Bronchial epithelial cell (primary cell): ENCODE data around the gene ARV1. TPM values are rescaled to one million over a fixed set of nuclear protein-coding genes. Genes with fewer than 3 reads are reported as not detected.

Source experiments
- DNase-seq: peaks from one replicate; pipeline ENCODE4 v3.0.0-alpha.2; 2010; ENCODE audit warnings: low read depth
- FAIRE-seq: peaks from 2 replicates; lab custom pipeline; 2011; peaks lifted over from hg19 to GRCh38; lab: Jason Lieb, UNC
- H3K27me3 ChIP-seq: 2 replicates; pipeline ENCODE4 v1.5.1; 2011; ENCODE audit warnings: low read length; ENCODE audit not compliant: control insufficient read depth, insufficient read depth
- H3K36me3 ChIP-seq: 2 replicates; pipeline ENCODE4 v1.5.1; 2011; ENCODE audit warnings: low read length; ENCODE audit not compliant: control insufficient read depth, insufficient read depth
- H3K4me3 ChIP-seq: 2 replicates; pipeline ENCODE4 v1.5.1; 2011; ENCODE audit warnings: mild to moderate bottlenecking, low read depth, low read length, control low read depth
- CTCF ChIP-seq: IDR thresholded peaks from 2 replicates; pipeline ENCODE4 v1.5.1; 2011; ENCODE audit warnings: mild to moderate bottlenecking, moderate library complexity, low read length, control low read depth, inconsistent platforms; ENCODE audit not compliant: insufficient read depth, severe bottlenecking
- total RNA-seq: library from RNA; depleted of rRNA; stranded (reverse); fragments of >200 nt; gene quantifications from 2 replicates; pipeline ENCODE4 v1.2.1, GENCODE V29; 2014

ARV1 gene
- total RNA-seq, 1 donor from 2014 or later: 4.7 TPM

GRCh38 chr1:230966358-230966873 is 12.5 kb upstream of the ARV1 start:
- FAIRE-seq: no peak
- TF ChIP-seq CTCF: no peak

GRCh38 chr1:230970432-230970831 is 8.5 kb upstream of the ARV1 start:
- DNase-seq (no peak), FAIRE-seq (no peak)
- TF ChIP-seq CTCF: no peak
- Histone ChIP-seq H3K36me3 (no peaks in the 10 kb centered on the region), H3K27me3 (no peaks in the 10 kb centered on the region), H3K4me3 (no peak overlapping the region)

More at GRCh38 chr1:230966358-230966873, 12.5 kb upstream of the ARV1 start:
- Histone ChIP-seq H3K36me3 (no peaks in the 10 kb centered on the region), H3K4me3 (no peak overlapping the region), H3K27me3 (no peaks in the 10 kb centered on the region)
- DNase-seq: no peak

GRCh38 chr1:230971771-230972170 is 7.1 kb upstream of the ARV1 start:
- TF ChIP-seq CTCF: no peak
- H3K4me3 ChIP-seq: no peak overlapping the region
- no peaks in the 10 kb centered on the region for H3K27me3 ChIP-seq
- no peak for FAIRE-seq
- no peak for DNase-seq
- H3K36me3 ChIP-seq: no peaks in the 10 kb centered on the region

- no peak for TF ChIP-seq CTCF
- H3K27me3 ChIP-seq: no peaks in the 10 kb centered on the region
- no peak overlapping the region for H3K4me3 ChIP-seq
- no peak for DNase-seq
- FAIRE-seq: no peak
- H3K36me3 ChIP-seq: no peaks in the 10 kb centered on the region
These were observed 6.0 kb upstream of the ARV1 start for GRCh38 chr1:230972855-230973271.

GRCh38 chr1:230975636-230976035 is 3.3 kb upstream of the ARV1 start:
- Histone ChIP-seq H3K27me3 (no peaks in the 10 kb centered on the region), H3K4me3 (no peak overlapping the region), H3K36me3 (no peaks in the 10 kb centered on the region)
- TF ChIP-seq CTCF: no peak
- FAIRE-seq: no peak
- no peak for DNase-seq

- DNase-seq (no peak), FAIRE-seq (no peak)
- no peaks in the 10 kb centered on the region for H3K27me3 ChIP-seq
- H3K4me3 ChIP-seq: no peak overlapping the region
- H3K36me3 ChIP-seq: no peaks in the 10 kb centered on the region
- TF ChIP-seq CTCF: no peak
These were observed 2.5 kb upstream of the ARV1 start for GRCh38 chr1:230976360-230976759.
